Transverse colon (tissue), 4 donors: ENCODE data around the gene TRPM3. TPM values are rescaled to one million over a fixed set of nuclear protein-coding genes. Genes with fewer than 3 reads are reported as not detected.

Experiments
- DNase-seq: peaks from one replicate; pipeline ENCODE4 v3.0.0-alpha.2; 2019
- H3K27ac ChIP-seq, 4 donors: fragments of 200-600 bp; sonication (generic); 2 replicates each; pipeline ENCODE4 v1.5.1; 2016 to 2018; ENCODE audit warnings: inconsistent platforms in 4 of 4
- H3K27me3 ChIP-seq: fragments of 200-600 bp; sonication (generic); 2 replicates; pipeline ENCODE4 v1.5.1; 2017; ENCODE audit warnings: inconsistent platforms
- H3K36me3 ChIP-seq, 4 donors: fragments of 200-600 bp; sonication (generic); 2 replicates each; pipeline ENCODE4 v1.5.1; 2017 to 2019; ENCODE audit warnings: inconsistent platforms in 4 of 4
- H3K4me1 ChIP-seq, 4 donors: fragments of 200-600 bp; sonication (generic); 2 replicates each; pipeline ENCODE4 v1.5.1; 2017 to 2020; ENCODE audit warnings: inconsistent platforms in 4 of 4
- H3K4me3 ChIP-seq, 4 donors: fragments of 200-600 bp; sonication (generic); 1 replicate in 1 of 4; 2 replicates in 3 of 4; pipeline versions ENCODE4 v1.5.1 to v1.6.1; 2017 to 2019; ENCODE audit warnings: inconsistent platforms in 4 of 4
- H3K9me3 ChIP-seq, 2 donors: fragments of 200-600 bp; sonication (generic); 2 replicates each; pipeline ENCODE4 v1.5.1; 2017 to 2019; ENCODE audit warnings: inconsistent platforms in 2 of 2
- CTCF ChIP-seq, 5 experiments: fragments of 200-600 bp in 3 of 5; fragments of 450-650 bp in 2 of 5; sonication (generic) in 3 of 5; IDR thresholded peaks; 1 replicate in 2 of 5; 2 replicates in 3 of 5; pipeline ENCODE4 v1.5.1; 2016 to 2017; ENCODE audit warnings: antibody characterized with exemption in 5 of 5, inconsistent platforms in 3 of 5, mild to moderate bottlenecking in 2 of 5, moderate library complexity in 1 of 5
- EP300 ChIP-seq: sonication (generic); formaldehyde crosslinking; IDR thresholded peaks from one replicate; pipeline ENCODE4 v1.6.1; 2017; ENCODE audit warnings: antibody characterized with exemption, low read depth
- POLR2A ChIP-seq: fragments of 450-650 bp; IDR thresholded peaks from one replicate; pipeline ENCODE4 v1.6.1; 2016; ENCODE audit warnings: antibody characterized with exemption, mild to moderate bottlenecking, moderate library complexity
- POLR2AphosphoS5 ChIP-seq, 3 donors: sonication (generic); formaldehyde crosslinking; IDR thresholded peaks; one replicate each; pipeline ENCODE4 v1.6.1; 2016; ENCODE audit warnings: antibody characterized with exemption in 3 of 3
- WGBS, 2 donors: methylation state at CpG; one replicate each; pipeline ENCODE4 v1.1.5; 2018; ENCODE audit warnings: low coverage in 1 of 2; 5-methylcytosine and 5-hydroxymethylcytosine counted together
- in situ Hi-C, 4 donors: fragments of 200-750 bp; cut with MboI; loops; one replicate each; pipeline versions ENCODE4 v1.15.0 to v1.15.1; 2017; ENCODE audit warnings: low sequenced_read_pairs in 3 of 4, low pct_ligation_motif_present in 1 of 4, low pct_unique_long_range_greater_than_20kb in 1 of 4
- intact Hi-C: fragments of 100-400 bp; cut with DNase I; formaldehyde crosslinking; loops from one replicate; pipeline ENCODE4 v1.15.1; 2023; ENCODE audit warnings: low total_unique reads
- total RNA-seq, 4 donors: library from RNA; depleted of rRNA; stranded (reverse); fragments of >200 nt; gene quantifications; one replicate each; pipeline ENCODE4 v1.1.0, GENCODE V29; 2016

The TRPM3 gene
- total RNA-seq, 4 donors from 2014 or later, result 0.16 to 1.2 (median 0.32) TPM

GRCh38 chr9:70590315-70590677 is 531.1 kb downstream of the TRPM3 start:
- no peaks in the 10 kb centered on the region for H3K36me3 ChIP-seq
- no peaks in the 10 kb centered on the region for H3K27me3 ChIP-seq
- peak overlapping the region; percentile 74 to 84 (median 82) for H3K27ac ChIP-seq
- H3K4me1 ChIP-seq, result peaks cover 14 to 27% (median 17%) of the 10 kb centered on the region in 4 donors
- TF ChIP-seq POLR2AphosphoS5 (IDR thresholded peaks at IDR 0.05) (no peak), CTCF (IDR thresholded peaks at IDR 0.05) (no peak), EP300 (no peak), POLR2A (no peak)
- WGBS, 2 donors, result 54 to 57% methylated on average over 3 of the region's 3 CpGs
- no peaks in the 10 kb centered on the region for H3K9me3 ChIP-seq
- H3K4me3 ChIP-seq, result no peak overlapping the region
- no peak for DNase-seq
- intact Hi-C loops, result no loop called here
- in situ Hi-C loops, result loop anchor here in 3 of 4 donors (10.0 to 25.0 kb wide), 4 partner anchors 97 to 603 kb away; no protein-coding TSS in a partner anchor

GRCh38 chr9:70589571-70590314 is 531.7 kb downstream of the TRPM3 start:
- H3K4me1 ChIP-seq, result peaks cover 14 to 27% (median 17%) of the 10 kb centered on the region in 4 donors

GRCh38 chr9:70588999-70589398 is 532.4 kb downstream of the TRPM3 start:
- in situ Hi-C loops, result loop anchor here in 2 of 4 donors (10.0 to 25.0 kb wide), 3 partner anchors 98 to 602 kb away; no protein-coding TSS in a partner anchor
- Histone ChIP-seq H3K27me3 (no peaks in the 10 kb centered on the region), H3K27ac (peak overlapping the region; percentile 74 to 84 (median 82)), H3K9me3 (no peaks in the 10 kb centered on the region), H3K36me3 (no peaks in the 10 kb centered on the region), H3K4me3 (no peak overlapping the region), H3K4me1 (peaks cover 14 to 27% (median 17%) of the 10 kb centered on the region in 4 donors)
- WGBS, 2 donors, result 69 to 81% methylated on average over 4 of the region's 4 CpGs
- TF ChIP-seq POLR2AphosphoS5 (IDR thresholded peaks at IDR 0.05) (no peak), EP300 (no peak), CTCF (IDR thresholded peaks at IDR 0.05) (no peak), POLR2A (no peak)
- DNase-seq, result no peak
- intact Hi-C loops, result loop anchor here (5.0 kb wide), 1 partner anchor 172 kb away; no protein-coding TSS in a partner anchor

More at GRCh38 chr9:70589571-70590314, 531.7 kb downstream of the TRPM3 start:
- no peak for DNase-seq
- Histone ChIP-seq H3K36me3 (no peaks in the 10 kb centered on the region), H3K27ac (peak overlapping the region; percentile 74 to 84 (median 82)), H3K27me3 (no peaks in the 10 kb centered on the region), H3K9me3 (no peaks in the 10 kb centered on the region), H3K4me3 (no peak overlapping the region)
- WGBS, 2 donors, result 47 to 63% methylated on average over 6 to 7 of the region's 7 CpGs
- TF ChIP-seq CTCF (IDR thresholded peaks at IDR 0.05), result no peak
- TF ChIP-seq POLR2AphosphoS5 (IDR thresholded peaks at IDR 0.05), result peak in 2 of 3 donors; percentile 53 to 71
- TF ChIP-seq POLR2A, result no peak
- in situ Hi-C loops, result loop anchor here in 3 of 4 donors (10.0 to 25.0 kb wide), 4 partner anchors 98 to 602 kb away; no protein-coding TSS in a partner anchor
- intact Hi-C loops, result loop anchor here (5.0 kb wide), 1 partner anchor 172 kb away; no protein-coding TSS in a partner anchor

GRCh38 chr9:70588381-70588780 is 533.0 kb downstream of the TRPM3 start:
- TF ChIP-seq EP300, result no peak
- no peak for TF ChIP-seq POLR2A
- no peak for TF ChIP-seq POLR2AphosphoS5 (IDR thresholded peaks at IDR 0.05)
- TF ChIP-seq CTCF (IDR thresholded peaks at IDR 0.05), result no peak
- in situ Hi-C loops, result loop anchor here in 2 of 4 donors (10.0 to 25.0 kb wide), 3 partner anchors 99 to 601 kb away; no protein-coding TSS in a partner anchor
- H3K9me3 ChIP-seq, result no peaks in the 10 kb centered on the region
- DNase-seq, result no peak
- peaks cover 14 to 27% (median 17%) of the 10 kb centered on the region in 4 donors for H3K4me1 ChIP-seq
- intact Hi-C loops, result loop anchor here (5.0 kb wide), 1 partner anchor 171 kb away; no protein-coding TSS in a partner anchor
- no peak overlapping the region for H3K4me3 ChIP-seq
- peak overlapping the region; percentile 74 to 84 (median 82) for H3K27ac ChIP-seq
- H3K36me3 ChIP-seq, result no peaks in the 10 kb centered on the region
- H3K27me3 ChIP-seq, result no peaks in the 10 kb centered on the region
- WGBS, 2 donors, result 74 to 87% methylated on average over 7 to 11 of the region's 11 CpGs
